Activated naive CD8-positive, alpha-beta T cell (primary cell): ENCODE results near the gene UBAP1L.
"Not testable (repeated sequence)": the region's sequence is repeated elsewhere in the genome, so short reads cannot be mapped to it uniquely, and the experiment has no call there.

Experiments
- H3K27ac Mint-ChIP-seq: one replicate; pipeline ENCODE4 v1.8.0; 2021; ENCODE audit warnings: mixed read lengths
- H3K27me3 Mint-ChIP-seq: one replicate; pipeline ENCODE4 v1.8.0; 2021; ENCODE audit warnings: mixed read lengths
- H3K36me3 Mint-ChIP-seq: one replicate; pipeline ENCODE4 v1.8.0; 2021; ENCODE audit warnings: mixed read lengths
- H3K4me1 Mint-ChIP-seq: one replicate; pipeline ENCODE4 v1.8.0; 2021; ENCODE audit warnings: low read depth, mixed read lengths
- H3K4me3 Mint-ChIP-seq: one replicate; pipeline ENCODE4 v1.8.0; 2021; ENCODE audit warnings: mild to moderate bottlenecking, mixed read lengths
- H3K9me3 Mint-ChIP-seq: one replicate; pipeline ENCODE4 v1.8.0; 2021; ENCODE audit warnings: low read depth, mixed read lengths

Gene UBAP1L

GRCh38 chr15:65115086-65115485, at the start of gene UBAP1L:
UBAP1L (minus strand) TSS chr15:65115200; CDS start chr15:65106215, 8,985 bp downstream.
- Mint-ChIP-seq H3K4me3 (no peak within 1 kb of the TSS), H3K27ac (no peak within 1 kb of the TSS), H3K27me3 (no peaks in the 10 kb centered on the region), H3K36me3 (peaks cover 4% of the 10 kb centered on the region), H3K9me3 (no peaks in the 10 kb centered on the region), H3K4me1 (no peaks in the 10 kb centered on the region)

- H3K4me1 Mint-ChIP-seq: peaks cover 21% of the 10 kb centered on the region
- no peaks in the 10 kb centered on the region for H3K36me3 Mint-ChIP-seq
These were observed 49.1 kb upstream of the UBAP1L start for GRCh38 chr15:65164139-65164538.

GRCh38 chr15:65163041-65163440, 48.0 kb upstream of the UBAP1L start:
- no peaks in the 10 kb centered on the region for H3K36me3 Mint-ChIP-seq
- H3K4me3 Mint-ChIP-seq: no peak overlapping the region
- H3K27ac Mint-ChIP-seq: no peak overlapping the region
- no peaks in the 10 kb centered on the region for H3K27me3 Mint-ChIP-seq
- no peaks in the 10 kb centered on the region for H3K9me3 Mint-ChIP-seq
- peaks cover 21% of the 10 kb centered on the region for H3K4me1 Mint-ChIP-seq

More at GRCh38 chr15:65164139-65164538, 49.1 kb upstream of the UBAP1L start:
- Mint-ChIP-seq H3K4me3 (no peak overlapping the region), H3K9me3 (no peaks in the 10 kb centered on the region), H3K27me3 (no peaks in the 10 kb centered on the region), H3K27ac (no peak overlapping the region)

GRCh38 chr15:65156692-65157091, 41.7 kb upstream of the UBAP1L start:
- Mint-ChIP-seq H3K27me3 (no peaks in the 10 kb centered on the region), H3K36me3 (peaks cover 2% of the 10 kb centered on the region), H3K4me3 (no peak overlapping the region), H3K27ac (no peak overlapping the region), H3K9me3 (no peaks in the 10 kb centered on the region), H3K4me1 (peaks cover 5% of the 10 kb centered on the region)

GRCh38 chr15:65154720-65155119, 39.7 kb upstream of the UBAP1L start:
- Mint-ChIP-seq H3K27me3 (no peaks in the 10 kb centered on the region), H3K4me1 (no peaks in the 10 kb centered on the region), H3K27ac (no peak overlapping the region), H3K9me3 (no peaks in the 10 kb centered on the region), H3K36me3 (peaks cover 2% of the 10 kb centered on the region), H3K4me3 (no peak overlapping the region)

- Mint-ChIP-seq H3K4me1 (no peaks in the 10 kb centered on the region), H3K36me3 (peaks cover 4% of the 10 kb centered on the region), H3K9me3 (no peaks in the 10 kb centered on the region), H3K4me3 (no peak overlapping the region), H3K27me3 (no peaks in the 10 kb centered on the region), H3K27ac (peak overlapping the region; percentile 18)
These were observed 32.9 kb upstream of the UBAP1L start for GRCh38 chr15:65147902-65148301.

- H3K27ac Mint-ChIP-seq: peak overlapping the region; percentile 25
These were observed 31.4 kb upstream of the UBAP1L start for GRCh38 chr15:65146438-65146837.

GRCh38 chr15:65138631-65139030, 23.6 kb upstream of the UBAP1L start:
- H3K27ac Mint-ChIP-seq, H3K36me3 Mint-ChIP-seq, H3K9me3 Mint-ChIP-seq, H3K4me3 Mint-ChIP-seq, H3K27me3 Mint-ChIP-seq, H3K4me1 Mint-ChIP-seq: not testable (repeated sequence)

More at GRCh38 chr15:65146438-65146837, 31.4 kb upstream of the UBAP1L start:
- H3K4me3 Mint-ChIP-seq: no peak overlapping the region
- no peaks in the 10 kb centered on the region for H3K4me1 Mint-ChIP-seq
- H3K9me3 Mint-ChIP-seq: no peaks in the 10 kb centered on the region
- H3K27me3 Mint-ChIP-seq: no peaks in the 10 kb centered on the region
- peaks cover 2% of the 10 kb centered on the region for H3K36me3 Mint-ChIP-seq

- H3K27me3 Mint-ChIP-seq, H3K36me3 Mint-ChIP-seq, H3K4me1 Mint-ChIP-seq, H3K9me3 Mint-ChIP-seq, H3K4me3 Mint-ChIP-seq, H3K27ac Mint-ChIP-seq: not testable (repeated sequence)
These were observed 22.9 kb upstream of the UBAP1L start for GRCh38 chr15:65137893-65138292.

- H3K27me3 Mint-ChIP-seq, H3K4me3 Mint-ChIP-seq, H3K4me1 Mint-ChIP-seq, H3K27ac Mint-ChIP-seq, H3K36me3 Mint-ChIP-seq, H3K9me3 Mint-ChIP-seq: not testable (repeated sequence)
These were observed 22.1 kb upstream of the UBAP1L start for GRCh38 chr15:65137089-65137488.

GRCh38 chr15:65134538-65134937, 19.5 kb upstream of the UBAP1L start:
- peaks cover 9% of the 10 kb centered on the region for H3K36me3 Mint-ChIP-seq
- peak overlapping the region; percentile 98 for H3K27ac Mint-ChIP-seq
- peaks cover 19% of the 10 kb centered on the region for H3K4me1 Mint-ChIP-seq
- H3K4me3 Mint-ChIP-seq: peak overlapping the region; percentile 97
- H3K9me3 Mint-ChIP-seq: peaks cover 6% of the 10 kb centered on the region
- no peaks in the 10 kb centered on the region for H3K27me3 Mint-ChIP-seq

- peak within 1 kb of the TSS; percentile 98 for H3K27ac Mint-ChIP-seq
- H3K4me1 Mint-ChIP-seq: peaks cover 25% of the 10 kb centered on the region
These were observed 18.7 kb upstream of the UBAP1L start, which contains the start of gene PDCD7 for GRCh38 chr15:65133548-65134200. PDCD7 (minus strand) TSS chr15:65133808; CDS start chr15:65133781, 27 bp downstream.

GRCh38 chr15:65132878-65133547, 18.0 kb upstream of the UBAP1L start:
- Mint-ChIP-seq H3K4me3 (peak overlapping the region; percentile 88), H3K4me1 (peaks cover 27% of the 10 kb centered on the region), H3K27me3 (no peaks in the 10 kb centered on the region), H3K9me3 (peaks cover 6% of the 10 kb centered on the region), H3K27ac (peak overlapping the region; percentile 78), H3K36me3 (peaks cover 13% of the 10 kb centered on the region)

More at GRCh38 chr15:65133548-65134200, 18.7 kb upstream of the UBAP1L start, which contains the start of gene PDCD7:
- no peaks in the 10 kb centered on the region for H3K27me3 Mint-ChIP-seq
- H3K9me3 Mint-ChIP-seq: peaks cover 6% of the 10 kb centered on the region
- H3K36me3 Mint-ChIP-seq: peaks cover 13% of the 10 kb centered on the region
- peak within 1 kb of the TSS; percentile 97 for H3K4me3 Mint-ChIP-seq

GRCh38 chr15:65130941-65131340, 15.9 kb upstream of the UBAP1L start:
- Mint-ChIP-seq H3K9me3 (no peaks in the 10 kb centered on the region), H3K27me3 (no peaks in the 10 kb centered on the region), H3K4me3 (peak overlapping the region; percentile 54), H3K4me1 (peaks cover 33% of the 10 kb centered on the region), H3K36me3 (peaks cover 8% of the 10 kb centered on the region), H3K27ac (no peak overlapping the region)

GRCh38 chr15:65115542-65115941, 542 bp upstream of the UBAP1L start:
- no peaks in the 10 kb centered on the region for H3K27me3 Mint-ChIP-seq
- no peaks in the 10 kb centered on the region for H3K9me3 Mint-ChIP-seq
- H3K27ac Mint-ChIP-seq: no peak overlapping the region
- no peak overlapping the region for H3K4me3 Mint-ChIP-seq
- peaks cover 4% of the 10 kb centered on the region for H3K36me3 Mint-ChIP-seq
- H3K4me1 Mint-ChIP-seq: no peaks in the 10 kb centered on the region
